Right lobe of liver (tissue), 4 donors: ENCODE data around the gene ZNRF4.

ENCODE experiments used
- CTCF ChIP-seq, 4 donors: fragments of 200-600 bp in 3 of 4; fragments of 450-650 bp in 1 of 4; IDR thresholded peaks; one replicate each; pipeline versions ENCODE4 v1.5.1 to v1.8.0; 2016 to 2022; ENCODE audit warnings: antibody characterized with exemption in 4 of 4, mild to moderate bottlenecking in 2 of 4
- POLR2A ChIP-seq: fragments of 450-650 bp; IDR thresholded peaks from one replicate; pipeline ENCODE4 v1.6.1; 2017; ENCODE audit warnings: antibody characterized with exemption, mild to moderate bottlenecking
- donor health status: DM: no; HTN: no; CAD: no.
- donor health status: DM: no; HTN: no; CAD: no.
- donor health status: DM: no; HTN: yes; CAD: no.

GRCh38 chr19:5439452-5439851 is 15.8 kb upstream of the ZNRF4 start:
- no peak for TF ChIP-seq CTCF (IDR thresholded peaks at IDR 0.05)
- no peak for TF ChIP-seq POLR2A
